Measurements from ENCODE around the gene CNTNAP5. TPM values are rescaled to one million over a fixed set of nuclear protein-coding genes. Genes with fewer than 3 reads are reported as not detected.

The CNTNAP5 gene
- total and polyA plus RNA-seq, 2 donors (not counting 3 experiments of a cell fraction or from before 2014, with no cell fraction given) = not detected

GRCh38 chr2:124585277-124585676 lies 560.2 kb downstream of the CNTNAP5 start:
- no TSS peak for BruUV-seq (replicated peaks)
- CTCF ChIA-PET = no interaction called here

More at GRCh38 chr2:124585277-124585676, 560.2 kb downstream of the CNTNAP5 start:
- no peaks in the 10 kb centered on the region for H3K9me1 ChIP-seq (replicated peaks; ENCODE audit: control insufficient read depth, extremely low read depth, insufficient read depth, low read length)
- FAIRE-seq (no peak), DNase-seq (ENCODE audit: low read depth, low spot score) (no peak)
- intact Hi-C loops (cut with micrococcal nuclease) (no loop called here), dilution Hi-C loops (cut with MboI; ENCODE audit: extremely low pct_ligation_motif_present, low sequenced_read_pairs) (no loop called here)
- no peaks in the 10 kb centered on the region for H3K36me3 ChIP-seq (ENCODE audit: control insufficient read depth in 2 of 2, extremely low read depth in 1 of 2, insufficient read depth in 2 of 2, low read length in 2 of 2)
- no peak overlapping the region for H3K27ac ChIP-seq (ENCODE audit: insufficient read depth, low read depth, low read length)
- no peaks in the 10 kb centered on the region for H4K20me1 ChIP-seq (replicated peaks; ENCODE audit: control insufficient read depth, extremely low read depth, insufficient read depth, low read length)
- peaks cover 4% of the 10 kb centered on the region for H3K9me3 ChIP-seq (replicated peaks; ENCODE audit: control insufficient read depth, insufficient read depth, low read length)
- POLR2A ChIA-PET = no interaction called here
- H3K4me2 ChIP-seq (ENCODE audit: insufficient read depth, low read length) = no peak overlapping the region
- H2AFZ ChIP-seq (ENCODE audit: low read depth, low read length) = no peak overlapping the region
- TF ChIP-seq MYC (IDR thresholded peaks at IDR 0.05; ENCODE audit: low read depth, low read length) (no peak), MAX (IDR thresholded peaks at IDR 0.05; ENCODE audit: insufficient read depth, insufficient read length) (no peak), CTCF (IDR thresholded peaks at IDR 0.05; ENCODE audit: extremely low read depth in 1 of 2, insufficient read depth in 1 of 2, low read depth in 1 of 2, low read length in 2 of 2) (no peak)
- no peaks in the 10 kb centered on the region for H3K4me1 ChIP-seq (ENCODE audit: control insufficient read depth, extremely low read depth, insufficient read depth, low read length)
- H3K79me2 ChIP-seq (ENCODE audit: control insufficient read depth, insufficient read depth, low read length) = no peaks in the 10 kb centered on the region
- H3K4me3 ChIP-seq (replicated peaks in 1 of 3; ENCODE audit: insufficient read depth in 1 of 3, low read depth in 1 of 3, low read length in 3 of 3) = no peak overlapping the region
- H3K27me3 ChIP-seq (ENCODE audit: control insufficient read depth in 2 of 2, insufficient read depth in 2 of 2, low read length in 2 of 2) = no peaks in the 10 kb centered on the region
- H3K9ac ChIP-seq (replicated peaks; ENCODE audit: extremely low read depth, insufficient read depth, low read length) = no peak overlapping the region

Data from endothelial cell of umbilical vein (primary cell).